GM19438 (cell line): ENCODE data around the gene KIF26B.
"Not testable (repeated sequence)": the region's sequence is repeated elsewhere in the genome, so short reads cannot be mapped to it uniquely, and the experiment has no call there.

ENCODE experiments used
- ATAC-seq: cut with Tn5 transposase; IDR thresholded peaks from one replicate; pipeline ENCODE4 v1.9.1; 2021; ENCODE audit warnings: low read depth; ENCODE audit not compliant: unreplicated experiment

Gene KIF26B

GRCh38 chr1:245377854-245378253 lies 223.1 kb downstream of the KIF26B start:
- no peak for ATAC-seq

GRCh38 chr1:245378311-245378722 lies 223.5 kb downstream of the KIF26B start:
- no peak for ATAC-seq

GRCh38 chr1:245378745-245379144 lies 224.0 kb downstream of the KIF26B start:
- no peak for ATAC-seq

- no peak for ATAC-seq
Measured at GRCh38 chr1:245380790-245381535, 226.2 kb downstream of the KIF26B start.

- no peak for ATAC-seq
Measured at GRCh38 chr1:245382981-245383380, 228.2 kb downstream of the KIF26B start.

- no peak for ATAC-seq
Measured at GRCh38 chr1:245383396-245384330, 228.9 kb downstream of the KIF26B start.

- ATAC-seq = no peak
Measured at GRCh38 chr1:245386297-245386971, 231.6 kb downstream of the KIF26B start.

GRCh38 chr1:245388687-245389086 lies 233.9 kb downstream of the KIF26B start:
- ATAC-seq = no peak

GRCh38 chr1:245389873-245390272 lies 235.1 kb downstream of the KIF26B start:
- ATAC-seq = no peak

- ATAC-seq = no peak
Measured at GRCh38 chr1:245390975-245391374, 236.2 kb downstream of the KIF26B start.

GRCh38 chr1:245393694-245394093 lies 238.9 kb downstream of the KIF26B start:
- ATAC-seq = no peak

- ATAC-seq = no peak
Measured at GRCh38 chr1:245395680-245396079, 240.9 kb downstream of the KIF26B start.

GRCh38 chr1:245396615-245397014 lies 241.8 kb downstream of the KIF26B start:
- no peak for ATAC-seq

- no peak for ATAC-seq
Measured at GRCh38 chr1:245397771-245398170, 243.0 kb downstream of the KIF26B start.

GRCh38 chr1:245398180-245398579 lies 243.4 kb downstream of the KIF26B start:
- no peak for ATAC-seq

GRCh38 chr1:245401881-245402587 lies 247.2 kb downstream of the KIF26B start:
- no peak for ATAC-seq

GRCh38 chr1:245402998-245403397 lies 248.2 kb downstream of the KIF26B start:
- not testable (repeated sequence) for ATAC-seq

- no peak for ATAC-seq
Measured at GRCh38 chr1:245404527-245404926, 249.7 kb downstream of the KIF26B start.

- ATAC-seq = no peak
Measured at GRCh38 chr1:245404952-245405351, 250.2 kb downstream of the KIF26B start.

GRCh38 chr1:245406426-245406825 lies 251.6 kb downstream of the KIF26B start:
- ATAC-seq = no peak
